H1 (cell line): Measurements from ENCODE around the gene SKIL. TPM values are rescaled to one million over a fixed set of nuclear protein-coding genes. Genes with fewer than 3 reads are reported as not detected.

ENCODE experiments used
- CTCF ChIA-PET: fragments of 300-600 bp; sonication (Branson Sonifier 250); formaldehyde crosslinking; loops from one replicate; lab custom pipeline; 2021; ENCODE audit not compliant: partially characterized antibody; lab: Charles Lee
- POLR2A ChIA-PET: fragments of 300-600 bp; sonication (Branson Sonifier 250); formaldehyde crosslinking; loops from one replicate; lab custom pipeline; 2021; ENCODE audit warnings: inconsistent platforms; ENCODE audit not compliant: partially characterized antibody; lab: Charles Lee
- DNase-seq, 2 experiments: peaks; one replicate each; pipeline versions ENCODE4 v3.0.0 to v3.0.0-alpha.2; 2010 to 2022; ENCODE audit warnings: low spot score in 2 of 2, low read depth in 1 of 2, mixed read lengths in 1 of 2
- FAIRE-seq: peaks from 2 replicates; lab custom pipeline; 2011; peaks lifted over from hg19 to GRCh38; lab: Jason Lieb, UNC
- H2AFZ ChIP-seq: 2 replicates; pipeline ENCODE4 v1.8.1; 2012; ENCODE audit warnings: low read length, inconsistent platforms
- H2AK5ac ChIP-seq: 2 replicates; pipeline ENCODE4 v1.6.1; 2013; ENCODE audit warnings: low read depth, low read length
- H2BK120ac ChIP-seq: replicated peaks from 2 replicates; pipeline ENCODE3; 2013; ENCODE audit warnings: low read depth, low read length, inconsistent platforms
- H2BK12ac ChIP-seq: 2 replicates; pipeline ENCODE4 v1.6.1; 2013; ENCODE audit warnings: low read depth, low read length
- H2BK15ac ChIP-seq: 2 replicates; pipeline ENCODE4 v1.6.1; 2013; ENCODE audit warnings: low read length
- H2BK20ac ChIP-seq: 2 replicates; pipeline ENCODE4 v1.6.1; 2013; ENCODE audit warnings: low read length
- H2BK5ac ChIP-seq: 2 replicates; pipeline ENCODE4 v1.6.1; 2013; ENCODE audit warnings: low read depth, low read length
- H3K14ac ChIP-seq: 2 replicates; pipeline ENCODE4 v1.6.1; 2013; ENCODE audit warnings: inconsistent platforms; ENCODE audit not compliant: insufficient read length
- H3K18ac ChIP-seq: 2 replicates; pipeline ENCODE4 v1.6.1; 2013; ENCODE audit warnings: low read length; ENCODE audit errors: extremely low read depth
- H3K23ac ChIP-seq: 2 replicates; pipeline ENCODE4 v1.6.1; 2013; ENCODE audit warnings: inconsistent platforms; ENCODE audit not compliant: insufficient read length
- H3K23me2 ChIP-seq: 2 replicates; pipeline ENCODE4 v1.6.1; 2013; ENCODE audit warnings: low read depth, low read length
- H3K27ac ChIP-seq: 2 replicates; pipeline ENCODE4 v1.6.1; 2011; ENCODE audit warnings: low read depth, low read length, inconsistent platforms
- H3K27me3 ChIP-seq, 4 experiments: replicated peaks in 1 of 4; 1 replicate in 1 of 4; 2 replicates in 3 of 4; pipeline versions ENCODE4 v1.6.1 to v1.8.1; 2011 to 2013; ENCODE audit warnings: low read length in 3 of 4, mild to moderate bottlenecking in 3 of 4, inconsistent platforms in 2 of 4, mixed read lengths in 2 of 4, moderate library complexity in 1 of 4; ENCODE audit not compliant: control insufficient read depth in 3 of 4, insufficient read depth in 3 of 4; ENCODE audit errors: extremely low read depth in 1 of 4
- H3K36me3 ChIP-seq, 4 experiments: 2 replicates each; pipeline versions ENCODE4 v1.6.1 to v1.8.1; 2011 to 2013; ENCODE audit warnings: mild to moderate bottlenecking in 4 of 4, low read length in 3 of 4, moderate library complexity in 2 of 4, control low read depth in 1 of 4, inconsistent platforms in 1 of 4; ENCODE audit not compliant: insufficient read depth in 4 of 4, control insufficient read depth in 2 of 4
- H3K4ac ChIP-seq: replicated peaks from 2 replicates; pipeline ENCODE3; 2013; ENCODE audit warnings: low read length, low read depth, mixed read lengths, inconsistent platforms; ENCODE audit not compliant: insufficient read length
- H3K4me1 ChIP-seq, 4 experiments: replicated peaks in 1 of 4; 1 replicate in 1 of 4; 2 replicates in 3 of 4; pipeline versions ENCODE4 v1.6.1 to v1.8.1; 2011 to 2013; ENCODE audit warnings: low read length in 3 of 4, inconsistent platforms in 2 of 4, mixed read lengths in 1 of 4; ENCODE audit not compliant: insufficient read depth in 4 of 4, control insufficient read depth in 3 of 4
- H3K4me2 ChIP-seq, 2 experiments: 2 replicates each; pipeline versions ENCODE4 v1.6.1 to v1.8.1; 2011 to 2013; ENCODE audit warnings: low read depth in 2 of 2, low read length in 2 of 2, control low read depth in 1 of 2, inconsistent platforms in 1 of 2, mild to moderate bottlenecking in 1 of 2; ENCODE audit not compliant: insufficient read depth in 1 of 2
- H3K4me3 ChIP-seq, 4 experiments: fragments of 200-600, 300-600 bp in 1 of 4; sonication (generic), shearing (Covaris generic), sonication (Bioruptor Twin) in 1 of 4; 2 replicates each; pipeline versions ENCODE4 v1.5.1 to v1.8.1; 2011 to 2016; ENCODE audit warnings: low read length in 4 of 4, low read depth in 3 of 4, control low read depth in 2 of 4, inconsistent platforms in 2 of 4, mild to moderate bottlenecking in 2 of 4, mixed read lengths in 1 of 4, moderate library complexity in 1 of 4; ENCODE audit not compliant: insufficient read depth in 2 of 4; ENCODE audit errors: extremely low read depth in 1 of 4
- H3K56ac ChIP-seq: replicated peaks from 2 replicates; pipeline ENCODE3; 2013; ENCODE audit warnings: low read depth, mild to moderate bottlenecking, mixed read lengths, low read length, inconsistent platforms; ENCODE audit not compliant: insufficient read length
- H3K79me1 ChIP-seq: 2 replicates; pipeline ENCODE4 v1.6.1; 2013; ENCODE audit warnings: low read depth, low read length, control low read depth
- H3K79me2 ChIP-seq, 2 experiments: 2 replicates each; pipeline versions ENCODE4 v1.6.1 to v1.8.1; 2012 to 2013; ENCODE audit warnings: low read length in 2 of 2, mild to moderate bottlenecking in 2 of 2, inconsistent platforms in 1 of 2; ENCODE audit not compliant: insufficient read depth in 2 of 2, control insufficient read depth in 1 of 2
- H3K9ac ChIP-seq, 4 experiments: replicated peaks in 1 of 4; 1 replicate in 1 of 4; 2 replicates in 3 of 4; pipeline versions ENCODE4 v1.6.1 to v1.8.1; 2011 to 2013; ENCODE audit warnings: low read depth in 3 of 4, low read length in 3 of 4, control low read depth in 2 of 4, mild to moderate bottlenecking in 2 of 4, moderate library complexity in 2 of 4, inconsistent platforms in 1 of 4; ENCODE audit errors: extremely low read depth in 1 of 4
- H3K9me3 ChIP-seq, 2 experiments: 2 replicates each; pipeline versions ENCODE4 v1.6.1 to v1.8.1; 2012 to 2013; ENCODE audit warnings: mild to moderate bottlenecking in 2 of 2, moderate library complexity in 2 of 2, control low read depth in 1 of 2, inconsistent platforms in 1 of 2, low read depth in 1 of 2, low read length in 1 of 2, mixed read lengths in 1 of 2; ENCODE audit not compliant: insufficient read depth in 2 of 2
- H4K20me1 ChIP-seq, 2 experiments: replicated peaks in 1 of 2; 2 replicates each; pipeline versions ENCODE3 to v1.8.1; 2011 to 2013; ENCODE audit warnings: inconsistent platforms in 2 of 2, low read length in 2 of 2, mild to moderate bottlenecking in 1 of 2; ENCODE audit not compliant: insufficient read depth in 2 of 2, control insufficient read depth in 1 of 2
- H4K5ac ChIP-seq: 2 replicates; pipeline ENCODE4 v1.6.1; 2013; ENCODE audit warnings: low read length, low read depth, mixed read lengths, inconsistent platforms; ENCODE audit not compliant: insufficient read length
- H4K8ac ChIP-seq: 2 replicates; pipeline ENCODE4 v1.8.0; 2013; ENCODE audit warnings: mild to moderate bottlenecking, moderate library complexity, low read length, inconsistent platforms; ENCODE audit not compliant: insufficient read depth; ENCODE audit errors: extremely low read depth
- H4K91ac ChIP-seq: replicated peaks from 2 replicates; pipeline ENCODE3; 2013; ENCODE audit warnings: low read length, mixed read lengths, inconsistent platforms; ENCODE audit not compliant: insufficient read length
- BACH1 ChIP-seq: IDR thresholded peaks from 2 replicates; pipeline ENCODE4 v1.6.1; 2012; ENCODE audit warnings: low read length, improper control_type of control experiment
- BRCA1 ChIP-seq: IDR thresholded peaks from 2 replicates; pipeline ENCODE4 v1.6.1; 2012; ENCODE audit warnings: low read depth, low read length, improper control_type of control experiment
- CBX5 ChIP-seq: fragments of 300-800, 300-1000 bp; sonication (generic); IDR thresholded peaks from 2 replicates; pipeline ENCODE4 v1.7.1; 2016; ENCODE audit warnings: antibody characterized with exemption, low read length, low read depth
- CEBPB ChIP-seq: IDR thresholded peaks from 2 replicates; pipeline ENCODE4 v1.6.1; 2012; ENCODE audit warnings: low read depth, low read length
- CHD1 ChIP-seq: IDR thresholded peaks from 2 replicates; pipeline ENCODE4 v1.6.1; 2012; ENCODE audit warnings: low read depth, low read length, improper control_type of control experiment
- CHD2 ChIP-seq: IDR thresholded peaks from 2 replicates; pipeline ENCODE4 v1.6.1; 2012; ENCODE audit warnings: low read length, improper control_type of control experiment
- FOSL1 ChIP-seq: IDR thresholded peaks from 2 replicates; pipeline ENCODE4 v1.6.1; 2011; ENCODE audit warnings: mild to moderate bottlenecking, low read depth, low read length, moderate library complexity; ENCODE audit not compliant: insufficient read depth
- NANOG ChIP-seq: IDR thresholded peaks from 2 replicates; pipeline ENCODE4 v1.6.1; 2011; ENCODE audit warnings: low read length, low read depth, mild to moderate bottlenecking, inconsistent platforms; ENCODE audit not compliant: insufficient read depth, poor library complexity, severe bottlenecking
- PHF8 ChIP-seq: fragments of 200-600 bp; sonication (generic); conservative IDR thresholded peaks from 2 replicates; pipeline ENCODE4 v1.7.1; 2012; ENCODE audit warnings: low read depth, mild to moderate bottlenecking, inconsistent platforms, low read length, moderate library complexity
- RNF2 ChIP-seq: fragments of 200-900, 300-1000 bp; sonication (generic); IDR thresholded peaks from 2 replicates; pipeline ENCODE4 v1.7.1; 2016; ENCODE audit warnings: borderline replicate concordance, low read depth, mild to moderate bottlenecking, antibody characterized with exemption, low read length; ENCODE audit not compliant: poor library complexity, severe bottlenecking; ENCODE audit errors: missing control alignments
- SP1 ChIP-seq: IDR thresholded peaks from 2 replicates; pipeline ENCODE4 v1.6.1; 2011; ENCODE audit warnings: low read depth, low read length
- SP2 ChIP-seq: IDR thresholded peaks from 2 replicates; pipeline ENCODE4 v1.6.1; 2012; ENCODE audit warnings: mild to moderate bottlenecking, low read length, inconsistent platforms
- SP4 ChIP-seq: IDR thresholded peaks from 2 replicates; pipeline ENCODE4 v1.6.1; 2012; ENCODE audit warnings: low read length, inconsistent platforms
- SRF ChIP-seq: IDR thresholded peaks from 2 replicates; pipeline ENCODE4 v1.6.1; 2011; ENCODE audit warnings: mild to moderate bottlenecking, low read depth, low read length, moderate library complexity
- TCF12 ChIP-seq: IDR thresholded peaks from 2 replicates; pipeline ENCODE4 v1.6.1; 2011; ENCODE audit warnings: low read depth, mild to moderate bottlenecking, low read length
- WGBS, 2 experiments: shearing (Covaris generic) in 1 of 2; methylation state at CpG; one replicate each; pipeline versions ENCODE4 v1.1.6 to v1.1.7; 2013 to 2015; ENCODE audit warnings: low lambda C conversion rate in 2 of 2, mixed read lengths in 2 of 2, inconsistent platforms in 1 of 2, low coverage in 1 of 2, missing lambda C conversion rate in 1 of 2; ENCODE audit not compliant: insufficient replicate concordance in 2 of 2, insufficient coverage in 1 of 2, insufficient read length in 1 of 2; ENCODE audit errors: extremely low coverage in 1 of 2, missing lambda C conversion rate in 1 of 2; 5-methylcytosine and 5-hydroxymethylcytosine counted together
- polyA plus RNA-seq, 7 experiments: library from polyadenylated mRNA; depleted of rRNA in 3 of 7; stranded (reverse) in 5 of 7; unstranded in 2 of 7; fragments of >200 nt in 5 of 7; fragments of 200-250 nt in 2 of 7; gene quantifications; 1 replicate in 5 of 7; 2 replicates in 1 of 7; 4 replicates in 1 of 7; pipeline versions ENCODE4 v1.2.1 to v1.2.3, GENCODE V29; 2011 to 2013; ENCODE audit warnings: missing spikeins in 2 of 7, mixed read lengths in 2 of 7
- total RNA-seq: library from RNA; stranded (reverse); fragmentation: NEBNext Ultra II Directional; extraction: Animal tissue kit (Norgen Biotek cat#: 25700); gene quantifications from 2 replicates; pipeline ENCODE4 v1.2.1, GENCODE V29; 2021

Gene SKIL
- total and polyA plus RNA-seq, 2 of the 8 experiments (the other 6 are each of a cell fraction or from before 2014, with no cell fraction given) = 13.2 to 277 TPM

- no peak overlapping the region for H3K56ac ChIP-seq
- no peak overlapping the region for H2BK15ac ChIP-seq
- H2BK12ac ChIP-seq = no peak overlapping the region
- no peaks in the 10 kb centered on the region for H4K20me1 ChIP-seq
- H2BK5ac ChIP-seq = no peak overlapping the region
- H3K36me3 ChIP-seq = no peaks in the 10 kb centered on the region
- no peak overlapping the region for H3K23ac ChIP-seq
- H2AK5ac ChIP-seq = no peak overlapping the region
- no peak overlapping the region for H3K4me3 ChIP-seq
- no peak overlapping the region for H2BK20ac ChIP-seq
- no peak overlapping the region for H2BK120ac ChIP-seq
- H3K18ac ChIP-seq = no peak overlapping the region
- no peak overlapping the region for H3K14ac ChIP-seq
- H3K79me1 ChIP-seq = no peaks in the 10 kb centered on the region
- no peak overlapping the region for H2AFZ ChIP-seq
- 91% methylated on average over 14 of the region's 14 CpGs; no CpG with 5 or more reads in 1 of the 2 experiments for WGBS, 2 experiments
- H3K9ac ChIP-seq = no peak overlapping the region
- H4K91ac ChIP-seq = no peak overlapping the region
- H4K5ac ChIP-seq = no peak overlapping the region
- no peaks in the 10 kb centered on the region for H3K4me1 ChIP-seq
- FAIRE-seq (no peak), DNase-seq (no peak)
- H3K4ac ChIP-seq = no peak overlapping the region
- no peak for TF ChIP-seq BACH1
- no peak for TF ChIP-seq PHF8
- no peak for TF ChIP-seq BRCA1
- TF ChIP-seq SP4 = no peak
- no peak for TF ChIP-seq CHD1
- no peak for TF ChIP-seq RNF2
- TF ChIP-seq CEBPB = no peak
- TF ChIP-seq TCF12 = no peak
- no peak for TF ChIP-seq CHD2
- TF ChIP-seq CBX5 = no peak
- no peak for TF ChIP-seq FOSL1
- TF ChIP-seq SP2 = no peak
- TF ChIP-seq SRF = no peak
- no peak for TF ChIP-seq NANOG
- TF ChIP-seq SP1 = no peak
- H3K79me2 ChIP-seq = no peaks in the 10 kb centered on the region
- ChIA-PET CTCF (interaction anchor here (0.9 to 2.9 kb wide), 11 partner anchors 9 to 432 kb away, joined by 3 to 15 read pairs (median 4); partner anchors contain the start of gene CLDN11), POLR2A (no interaction called here)
- no peaks in the 10 kb centered on the region for H3K27me3 ChIP-seq
- no peaks in the 10 kb centered on the region for H3K9me3 ChIP-seq
- H4K8ac ChIP-seq = no peak overlapping the region
- no peak overlapping the region for H3K27ac ChIP-seq
- H3K23me2 ChIP-seq = no peaks in the 10 kb centered on the region
- H3K4me2 ChIP-seq = no peak overlapping the region
These were observed 74.9 kb downstream of the SKIL start for GRCh38 chr3:170432416-170432815.
